NCI-H2107 (cell line): Measurements from ENCODE around the gene GLIS2.
"Not testable (repeated sequence)": the region's sequence is repeated elsewhere in the genome, so short reads cannot be mapped to it uniquely, and the experiment has no call there.

Experiments used
- DNase-seq: peaks from one replicate; lab custom pipeline; 2025; lab: John Stamatoyannopoulos, UW

GLIS2 gene

GRCh38 chr16:4319454-4320421 lies 3.9 kb downstream of the GLIS2 start:
- no peak for DNase-seq

- DNase-seq = no peak
These were observed 4.8 kb downstream of the GLIS2 start for GRCh38 chr16:4320571-4321137.

- no peak for DNase-seq
These were observed 5.6 kb downstream of the GLIS2 start for GRCh38 chr16:4321286-4322120.

- DNase-seq = no peak
These were observed 6.5 kb downstream of the GLIS2 start for GRCh38 chr16:4322121-4323052.

GRCh38 chr16:4323071-4323844 lies 7.4 kb downstream of the GLIS2 start:
- no peak for DNase-seq

GRCh38 chr16:4323845-4324488 lies 8.1 kb downstream of the GLIS2 start:
- DNase-seq = no peak

- no peak for DNase-seq
These were observed 8.8 kb downstream of the GLIS2 start for GRCh38 chr16:4324492-4325252.

GRCh38 chr16:4325253-4325758 lies 9.4 kb downstream of the GLIS2 start:
- DNase-seq = no peak

GRCh38 chr16:4327386-4328045 lies 11.6 kb downstream of the GLIS2 start:
- DNase-seq = no peak

- DNase-seq = peak; percentile 64
These were observed 12.3 kb downstream of the GLIS2 start for GRCh38 chr16:4328046-4328781.

GRCh38 chr16:4328782-4329775 lies 13.2 kb downstream of the GLIS2 start:
- no peak for DNase-seq

- DNase-seq = no peak
These were observed 14.5 kb downstream of the GLIS2 start for GRCh38 chr16:4330277-4330874.

- DNase-seq = no peak
These were observed 16.2 kb downstream of the GLIS2 start for GRCh38 chr16:4332083-4332482.

- DNase-seq = no peak
These were observed 16.9 kb downstream of the GLIS2 start for GRCh38 chr16:4332623-4333307.

- no peak for DNase-seq
These were observed 17.4 kb downstream of the GLIS2 start for GRCh38 chr16:4333308-4333638.

GRCh38 chr16:4333714-4334113 lies 17.8 kb downstream of the GLIS2 start:
- DNase-seq = not testable (repeated sequence)
